GM12872 (cell line): Measurements from ENCODE around the gene ATAD3A.

Experiments used
- TF ChIP-seq, protein P1 (sequence below): IDR thresholded peaks from 3 replicates; pipeline ENCODE4 v1.5.1; 2011; ENCODE audit warnings: low read depth, mild to moderate bottlenecking, low read length, moderate library complexity; ENCODE audit not compliant: insufficient read depth

Gene ATAD3A

DNA sequence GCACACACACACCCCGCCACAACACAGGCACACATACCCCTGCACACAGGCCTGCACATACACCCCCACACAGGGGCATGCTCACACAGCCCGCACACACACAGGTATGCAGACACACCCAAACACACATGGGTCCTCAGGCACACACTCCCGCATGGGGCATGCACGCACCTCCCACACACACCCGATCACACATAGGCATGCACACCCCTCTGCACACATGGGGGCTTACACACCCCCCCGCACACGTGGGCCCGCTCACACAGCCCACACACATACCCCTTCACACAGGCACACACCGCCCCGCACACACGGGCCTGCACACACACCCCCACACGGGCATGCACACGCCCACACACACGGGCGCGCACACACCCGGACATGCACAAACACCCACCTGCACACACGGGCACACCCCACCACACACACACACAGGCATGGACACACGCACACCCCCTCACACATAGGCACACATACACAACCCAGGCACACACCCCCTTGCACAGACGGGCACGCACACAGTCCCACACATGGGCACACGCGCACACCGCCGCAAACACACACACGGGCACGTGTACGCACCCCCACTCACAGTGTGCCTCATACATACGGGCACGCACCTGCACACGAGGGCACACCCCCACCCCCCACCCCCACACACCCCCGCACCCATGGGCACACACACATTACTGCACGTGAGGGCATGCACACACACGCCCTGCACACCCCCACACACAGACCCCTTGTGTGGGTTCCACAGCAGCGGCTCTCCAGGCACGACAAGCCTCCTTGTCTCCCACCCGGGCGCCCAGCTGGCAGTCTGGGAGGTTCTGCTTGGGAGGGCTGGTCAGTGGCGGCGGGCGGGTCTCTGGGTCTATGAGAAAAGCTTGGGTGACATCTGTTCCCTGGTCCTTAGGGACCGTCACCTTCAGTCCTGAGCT, 32.1 kb upstream of the ATAD3A start:
- TF ChIP-seq, protein P1, sequence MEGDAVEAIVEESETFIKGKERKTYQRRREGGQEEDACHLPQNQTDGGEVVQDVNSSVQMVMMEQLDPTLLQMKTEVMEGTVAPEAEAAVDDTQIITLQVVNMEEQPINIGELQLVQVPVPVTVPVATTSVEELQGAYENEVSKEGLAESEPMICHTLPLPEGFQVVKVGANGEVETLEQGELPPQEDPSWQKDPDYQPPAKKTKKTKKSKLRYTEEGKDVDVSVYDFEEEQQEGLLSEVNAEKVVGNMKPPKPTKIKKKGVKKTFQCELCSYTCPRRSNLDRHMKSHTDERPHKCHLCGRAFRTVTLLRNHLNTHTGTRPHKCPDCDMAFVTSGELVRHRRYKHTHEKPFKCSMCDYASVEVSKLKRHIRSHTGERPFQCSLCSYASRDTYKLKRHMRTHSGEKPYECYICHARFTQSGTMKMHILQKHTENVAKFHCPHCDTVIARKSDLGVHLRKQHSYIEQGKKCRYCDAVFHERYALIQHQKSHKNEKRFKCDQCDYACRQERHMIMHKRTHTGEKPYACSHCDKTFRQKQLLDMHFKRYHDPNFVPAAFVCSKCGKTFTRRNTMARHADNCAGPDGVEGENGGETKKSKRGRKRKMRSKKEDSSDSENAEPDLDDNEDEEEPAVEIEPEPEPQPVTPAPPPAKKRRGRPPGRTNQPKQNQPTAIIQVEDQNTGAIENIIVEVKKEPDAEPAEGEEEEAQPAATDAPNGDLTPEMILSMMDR, result no peak

DNA sequence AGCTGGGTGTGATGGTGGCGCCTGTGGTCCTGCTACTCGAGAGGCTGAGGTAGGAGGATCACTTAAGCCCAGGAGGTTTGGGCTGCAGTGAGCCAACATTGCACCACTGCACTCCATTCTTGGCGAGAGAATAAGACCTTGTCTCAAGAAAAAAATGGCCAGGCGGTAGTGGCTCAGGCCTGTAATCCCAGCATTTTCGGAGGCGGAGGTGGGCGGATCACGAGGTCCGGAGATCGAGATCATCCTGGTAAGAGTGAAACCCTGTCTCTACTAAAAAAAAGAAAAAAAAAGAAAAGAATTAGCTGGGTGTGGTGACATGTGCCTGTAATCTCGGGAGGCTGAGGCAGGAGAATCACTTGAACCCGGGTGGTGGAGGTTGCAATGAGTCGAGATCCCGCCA, 29.1 kb upstream of the ATAD3A start:
- TF ChIP-seq, protein P1, result no peak

DNA sequence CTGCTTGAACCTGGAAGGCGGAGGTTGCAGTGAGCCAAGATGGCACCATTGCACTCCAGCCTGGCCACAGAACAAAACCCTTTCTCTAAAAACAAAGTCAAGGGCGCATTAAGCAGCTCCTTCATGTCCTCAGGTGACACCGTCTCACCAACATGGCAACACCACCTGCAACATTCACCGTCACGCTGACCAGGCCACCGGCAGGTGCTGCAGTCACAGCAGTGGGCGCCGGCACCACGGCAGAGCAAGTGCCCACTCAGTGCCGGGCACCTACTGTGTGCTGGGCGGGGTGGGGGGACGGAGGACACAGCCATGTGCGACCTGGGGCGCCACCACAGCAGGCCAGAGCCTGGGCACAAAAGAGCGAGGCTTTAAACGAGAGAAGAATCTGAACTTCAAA, 28.2 kb upstream of the ATAD3A start:
- TF ChIP-seq, protein P1, result no peak

DNA sequence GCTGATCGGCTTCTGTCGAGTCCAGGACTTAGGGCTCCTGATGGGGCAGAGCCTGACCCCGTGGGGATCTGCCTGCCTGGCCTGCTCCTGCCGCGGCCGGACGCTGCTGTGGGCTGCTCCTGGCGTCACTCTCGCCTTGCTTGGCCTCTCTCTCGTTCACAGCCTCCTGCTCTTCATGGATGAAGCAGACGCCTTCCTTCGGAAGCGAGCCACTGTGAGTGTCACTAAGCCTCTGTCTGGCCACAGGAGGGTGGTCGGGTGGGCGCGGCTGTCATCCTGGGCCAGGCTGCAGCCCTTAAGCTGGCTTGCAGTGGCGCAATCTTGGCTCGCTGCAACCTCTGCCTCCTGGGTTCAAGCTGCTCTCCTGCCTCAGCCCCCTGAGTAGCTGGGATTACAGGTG, 24.3 kb upstream of the ATAD3A start:
- TF ChIP-seq, protein P1, result no peak

DNA sequence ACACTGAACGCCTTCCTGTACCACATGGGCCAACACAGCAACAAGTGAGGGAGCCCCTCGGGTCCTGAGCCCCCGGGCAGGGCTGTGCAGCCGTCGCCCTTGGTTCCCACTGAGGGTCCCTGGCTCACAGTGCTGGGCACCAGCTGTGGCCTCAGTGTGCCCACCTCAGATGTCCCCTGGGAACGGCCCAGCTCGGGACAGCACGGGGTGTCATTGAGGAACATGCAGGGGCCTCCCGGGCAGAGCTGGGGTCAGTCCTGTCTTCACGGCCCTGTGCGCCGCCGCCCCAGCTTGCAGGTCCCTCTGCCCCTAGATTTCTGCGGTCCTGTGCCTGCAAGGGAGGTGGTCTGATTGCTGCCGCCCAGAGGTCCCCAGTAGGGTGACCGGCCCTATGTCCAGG, 22.7 kb upstream of the ATAD3A start:
- TF ChIP-seq, protein P1, result no peak

DNA sequence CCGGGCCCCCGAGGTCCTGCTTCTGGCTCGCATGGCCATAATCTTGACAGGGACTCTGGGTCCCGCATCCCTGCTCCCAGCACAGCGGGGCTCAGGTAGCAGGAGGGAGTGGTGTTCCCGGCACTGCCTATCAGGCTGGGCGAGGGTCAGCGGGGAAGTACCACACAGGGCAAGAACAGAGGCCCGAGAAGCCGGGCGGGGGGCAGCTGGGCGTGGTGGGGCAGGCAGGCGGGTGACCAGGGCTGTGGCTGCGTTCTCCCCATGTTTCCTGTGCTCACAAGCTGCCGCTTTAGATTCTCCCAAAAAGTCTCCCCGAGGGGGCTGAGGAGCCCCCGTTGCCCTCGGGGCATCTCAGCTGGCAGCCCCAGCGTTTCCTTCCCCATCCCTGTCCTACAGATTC, 22.1 kb upstream of the ATAD3A start:
- TF ChIP-seq, protein P1, result no peak

DNA sequence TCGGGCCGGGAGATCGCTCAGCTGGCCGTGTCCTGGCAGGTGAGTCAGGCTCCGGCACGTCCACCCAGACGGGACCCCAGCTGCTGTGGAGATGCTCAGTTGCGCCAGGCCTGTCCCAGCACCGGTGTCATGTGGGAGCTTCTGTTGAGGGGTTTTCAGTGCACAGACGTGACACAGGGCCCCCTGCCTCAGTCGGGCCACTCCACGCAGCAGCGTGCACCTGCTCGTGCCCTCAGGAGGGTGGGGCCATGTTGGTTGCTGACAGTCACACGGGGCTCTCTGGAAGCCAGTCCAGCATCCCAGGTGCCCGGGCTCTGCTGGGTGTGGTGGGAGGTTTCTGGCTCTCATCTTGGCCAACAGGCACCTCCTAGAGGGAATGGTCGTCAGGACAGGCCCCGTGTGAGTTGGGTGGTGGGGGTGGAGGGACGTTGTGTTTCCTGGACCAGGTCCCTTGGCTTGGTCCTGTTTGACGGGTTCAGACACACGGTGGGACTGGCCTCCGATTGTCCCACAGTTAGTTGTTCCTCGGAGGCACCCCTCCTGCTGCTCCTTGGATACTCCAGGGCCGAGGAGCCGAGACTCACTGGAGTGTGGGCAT, 21.2 kb upstream of the ATAD3A start:
- TF ChIP-seq, protein P1, result no peak
